IPS-NIHi7 (cell line): Measurements from ENCODE around the gene EPHA4.
A peak's percentile ranks its signal among the peaks of the same experiment; 100 is the strongest.

Experiments used
- DNase-seq: peaks from one replicate; pipeline ENCODE4 v3.0.0; 2012; ENCODE audit warnings: mixed read lengths; ENCODE audit errors: extremely low spot score

The EPHA4 gene

GRCh38 chr2:221571551-221572218, 419 bp downstream of the EPHA4 start:
- DNase-seq, result no peak

- DNase-seq, result no peak
Measured at GRCh38 chr2:221571025-221571550, 1.0 kb downstream of the EPHA4 start.

- peak; percentile 32 for DNase-seq
Measured at GRCh38 chr2:221570321-221570935, 1.7 kb downstream of the EPHA4 start.

- DNase-seq, result no peak
Measured at GRCh38 chr2:221569871-221570270, 2.2 kb downstream of the EPHA4 start.

- DNase-seq, result no peak
Measured at GRCh38 chr2:221569425-221569845, 2.7 kb downstream of the EPHA4 start.

GRCh38 chr2:221568299-221568698, 3.8 kb downstream of the EPHA4 start:
- DNase-seq, result no peak

- DNase-seq, result no peak
Measured at GRCh38 chr2:221567809-221568208, 4.3 kb downstream of the EPHA4 start.

GRCh38 chr2:221567231-221567760, 4.8 kb downstream of the EPHA4 start:
- no peak for DNase-seq

GRCh38 chr2:221563270-221563985, 8.7 kb downstream of the EPHA4 start:
- no peak for DNase-seq

- DNase-seq, result no peak
Measured at GRCh38 chr2:221562226-221562625, 9.9 kb downstream of the EPHA4 start.

- no peak for DNase-seq
Measured at GRCh38 chr2:221561770-221562169, 10.3 kb downstream of the EPHA4 start.

- DNase-seq, result no peak
Measured at GRCh38 chr2:221559991-221560390, 12.1 kb downstream of the EPHA4 start.

- no peak for DNase-seq
Measured at GRCh38 chr2:221558107-221558506, 14.0 kb downstream of the EPHA4 start.

GRCh38 chr2:221555494-221555846, 16.6 kb downstream of the EPHA4 start:
- DNase-seq, result no peak

GRCh38 chr2:221554769-221555493, 17.2 kb downstream of the EPHA4 start:
- no peak for DNase-seq

- DNase-seq, result no peak
Measured at GRCh38 chr2:221553333-221553732, 18.8 kb downstream of the EPHA4 start.

GRCh38 chr2:221552291-221552690, 19.8 kb downstream of the EPHA4 start:
- DNase-seq, result no peak

GRCh38 chr2:221551864-221552263, 20.2 kb downstream of the EPHA4 start:
- DNase-seq, result no peak

- DNase-seq, result no peak
Measured at GRCh38 chr2:221549143-221549542, 23.0 kb downstream of the EPHA4 start.

GRCh38 chr2:221546505-221547225, 25.4 kb downstream of the EPHA4 start:
- no peak for DNase-seq

GRCh38 chr2:221541131-221541735, 30.9 kb downstream of the EPHA4 start:
- no peak for DNase-seq
